NCI-H2171 treated with DMSO at 0.1 percent for 48 hours (cell line): ENCODE measurements around the gene ABCB11.
"Not testable (repeated sequence)": the region's sequence is repeated elsewhere in the genome, so short reads cannot be mapped to it uniquely, and the experiment has no call there.

ENCODE experiments used
- DNase-seq: peaks from one replicate; lab custom pipeline; 2025; lab: John Stamatoyannopoulos, UW

ABCB11 gene

DNA sequence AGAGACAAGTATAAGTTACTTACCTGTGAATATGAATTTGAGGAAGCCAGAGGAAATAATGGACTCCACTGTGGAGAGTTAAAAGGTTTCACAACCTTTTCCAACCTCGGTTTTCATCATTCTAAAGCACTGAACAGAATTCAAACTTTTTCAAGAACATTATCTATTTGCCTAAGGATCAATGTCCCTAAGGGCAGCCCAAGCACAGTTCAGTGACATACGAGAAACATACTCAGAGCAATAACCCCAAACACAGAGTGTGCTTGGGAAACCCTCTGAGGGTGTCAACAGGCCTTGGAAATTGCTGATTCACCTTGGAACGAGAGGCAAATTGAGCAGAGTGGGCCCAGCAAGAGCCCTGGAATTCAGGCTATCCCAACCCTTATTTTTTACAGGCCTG lies at the start of gene ABCB11:
Gene ABCB11 (minus strand): TSS at position 123 of the 400 bp plus-strand sequence. CDS start 13,199 bp downstream, outside the sequence.
- no peak for DNase-seq

GRCh38 chr2:169080250-169081069 lies 49.3 kb upstream of the ABCB11 start:
- no peak for DNase-seq

DNA sequence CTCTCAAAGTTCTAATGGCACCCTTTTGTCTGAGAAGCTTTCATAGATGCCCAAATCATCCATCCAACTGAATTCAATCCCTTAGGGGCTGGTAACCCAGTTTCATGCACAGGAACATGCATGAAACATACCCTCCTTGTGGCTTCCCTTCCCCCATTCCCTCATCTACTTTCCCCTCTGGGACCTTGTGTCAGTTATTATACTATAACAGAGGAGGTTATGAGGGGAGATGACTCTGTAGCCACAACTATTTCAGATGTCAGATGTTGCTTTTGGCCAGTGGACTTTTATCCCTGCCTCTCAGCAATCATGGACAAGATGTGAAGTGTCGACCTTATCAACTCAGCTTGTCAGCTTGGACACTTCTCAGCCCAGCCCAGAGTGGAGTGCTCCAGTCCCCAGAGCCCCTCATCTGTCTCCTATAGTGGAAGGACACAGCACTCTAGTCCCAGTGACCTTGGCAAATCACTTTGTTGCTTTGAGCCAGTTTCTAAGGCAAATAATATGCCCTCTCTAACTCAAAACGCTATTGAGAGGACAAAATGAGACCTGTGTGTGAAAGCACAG lies 46.6 kb upstream of the ABCB11 start:
- no peak for DNase-seq

- DNase-seq: no peak
These were observed 43.0 kb upstream of the ABCB11 start for GRCh38 chr2:169073963-169074751.

GRCh38 chr2:169073211-169073962 lies 42.3 kb upstream of the ABCB11 start:
- no peak for DNase-seq

GRCh38 chr2:169072163-169072925 lies 41.2 kb upstream of the ABCB11 start:
- DNase-seq: no peak

GRCh38 chr2:169071455-169071854 lies 40.3 kb upstream of the ABCB11 start:
- no peak for DNase-seq

DNA sequence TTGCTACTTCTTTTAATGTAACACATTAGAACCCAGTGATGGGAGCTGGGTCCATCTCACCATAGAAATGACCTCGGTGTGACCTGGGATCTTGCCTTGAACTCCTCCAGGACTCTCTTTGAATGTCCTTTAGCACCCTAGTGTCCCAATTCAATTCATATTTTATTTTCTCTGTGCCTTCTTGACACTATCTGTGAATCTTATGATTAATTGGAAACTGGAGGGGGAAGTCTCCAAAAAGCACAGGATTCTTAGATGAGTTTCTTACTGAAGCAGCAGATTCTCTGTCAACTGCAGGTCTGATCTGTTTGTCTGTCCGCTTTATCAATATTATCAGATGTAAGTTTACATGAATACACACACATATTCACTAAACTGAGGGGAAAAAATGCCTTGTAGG lies 38.7 kb upstream of the ABCB11 start:
- DNase-seq: no peak

GRCh38 chr2:169069341-169069740 lies 38.2 kb upstream of the ABCB11 start, which contains the start of gene DHRS9:
DHRS9 (plus strand) TSS chr2:169069563; CDS start chr2:169081582, 12,019 bp downstream.
- no peak for DNase-seq

GRCh38 chr2:169066897-169067296 lies 35.8 kb upstream of the ABCB11 start:
- DNase-seq: no peak

DNA sequence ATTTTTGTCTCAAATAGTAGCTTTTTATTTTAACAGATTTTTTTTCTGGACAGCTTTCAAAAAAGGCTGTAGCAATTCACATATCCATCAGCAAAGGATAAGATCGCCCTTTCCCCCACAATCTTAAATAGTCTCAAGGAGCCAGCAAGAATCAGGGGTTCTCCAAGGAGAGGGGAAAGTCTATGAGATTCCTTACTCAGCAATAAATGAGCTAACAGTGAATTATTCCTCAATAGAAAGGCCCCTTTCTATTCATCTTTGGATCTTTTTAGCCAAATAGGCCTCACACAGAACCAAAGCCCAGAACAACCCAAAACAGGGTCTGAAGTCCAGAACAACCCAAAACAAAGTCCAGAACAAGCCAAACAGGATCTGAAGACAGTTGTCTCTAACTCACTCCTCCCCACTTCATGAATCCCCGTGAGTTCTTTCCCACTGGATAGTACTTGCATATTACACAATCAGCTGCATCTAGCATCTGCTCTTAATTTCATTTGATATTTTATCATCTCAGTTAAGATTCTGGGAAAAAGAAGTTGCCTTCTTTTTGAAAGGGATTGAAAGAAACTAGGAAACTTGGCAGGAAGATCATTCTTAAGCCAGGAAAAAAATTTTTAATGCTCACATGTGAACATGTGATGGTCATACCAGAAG lies 34.9 kb upstream of the ABCB11 start:
- DNase-seq: no peak

DNA sequence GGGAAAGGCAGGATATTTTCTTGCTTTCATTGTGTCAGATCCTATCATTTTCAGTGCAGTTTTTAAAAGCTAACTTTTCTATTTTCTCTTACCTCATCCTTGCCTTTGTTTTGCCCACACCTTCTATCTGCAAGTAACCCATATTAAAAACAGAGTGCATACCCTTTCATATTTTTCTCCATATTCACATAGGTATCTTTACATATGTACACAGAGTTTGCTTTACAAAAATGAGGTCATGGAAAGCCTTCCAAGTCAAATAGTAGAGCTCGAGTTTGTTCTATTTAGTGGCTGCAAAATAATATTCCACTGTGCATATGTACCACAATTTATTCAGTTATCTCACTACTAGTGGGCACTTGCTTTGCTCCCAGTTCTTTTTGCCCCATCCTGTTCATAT lies 34.3 kb upstream of the ABCB11 start:
- no peak for DNase-seq

- not testable (repeated sequence) for DNase-seq
These were observed 33.1 kb upstream of the ABCB11 start for GRCh38 chr2:169064199-169064598.

- not testable (repeated sequence) for DNase-seq
These were observed 23.5 kb upstream of the ABCB11 start for GRCh38 chr2:169054575-169054974.

GRCh38 chr2:169050476-169051240 lies 19.5 kb upstream of the ABCB11 start:
- DNase-seq: no peak

DNA sequence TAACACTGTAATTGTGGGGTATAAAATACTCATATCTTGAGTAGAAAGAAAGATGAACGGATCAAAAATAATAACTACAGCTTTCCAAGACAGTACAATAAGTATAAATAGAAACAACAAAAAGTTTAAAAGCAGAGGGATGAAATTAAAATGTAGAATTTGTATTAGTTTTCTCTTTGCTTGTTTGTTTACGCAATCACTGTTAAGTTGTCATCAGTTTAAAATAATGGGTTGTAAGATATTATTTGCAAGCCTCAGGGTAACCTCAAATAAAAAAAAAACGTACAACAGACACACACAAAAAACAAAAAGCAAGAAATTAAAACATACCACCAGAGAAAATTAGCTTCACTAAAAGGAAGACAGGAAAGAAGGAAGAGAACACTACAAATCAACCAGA lies 18.0 kb upstream of the ABCB11 start:
- DNase-seq: no peak

GRCh38 chr2:169047256-169048250 lies 16.4 kb upstream of the ABCB11 start:
- no peak for DNase-seq

DNA sequence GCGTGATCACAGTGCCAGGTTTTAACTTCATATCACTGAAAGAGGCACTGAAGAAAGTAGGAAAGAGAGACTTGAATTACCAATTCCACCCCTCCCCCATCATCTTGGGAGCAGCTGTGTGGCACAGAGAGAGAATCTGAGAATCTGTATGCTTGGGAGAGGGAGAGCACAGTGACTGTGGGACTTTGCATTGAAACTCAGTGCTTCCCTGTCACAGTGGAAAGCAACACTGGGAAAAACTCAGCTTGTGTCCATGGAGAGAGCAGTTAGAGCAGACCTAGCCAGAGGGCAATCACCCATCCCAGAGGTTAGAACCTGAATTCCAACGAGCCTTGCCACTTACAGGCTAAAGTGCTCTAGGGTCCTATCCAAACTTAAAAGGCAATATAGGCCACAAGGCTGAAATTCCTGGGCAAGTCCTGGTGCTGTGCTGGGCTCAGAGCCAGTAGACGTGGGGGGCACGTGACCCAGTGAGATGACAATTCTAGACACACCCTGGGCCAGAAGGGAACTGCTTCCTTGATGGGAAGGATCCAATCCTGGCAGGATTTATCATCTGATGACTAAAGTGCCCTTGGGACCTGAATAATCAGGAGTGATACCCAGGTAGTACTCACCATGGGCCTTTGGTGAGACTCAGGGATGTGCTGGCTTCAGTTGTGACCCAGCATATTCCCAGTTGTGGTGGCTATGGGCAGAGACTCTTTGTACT lies 15.5 kb upstream of the ABCB11 start:
- no peak for DNase-seq
